ENCODE results near the gene ARHGAP6. TPM values are rescaled to one million over a fixed set of nuclear protein-coding genes. Genes with fewer than 3 reads are reported as not detected.

Gene ARHGAP6
- total RNA-seq, 4 donors from 2014 or later = 2.7 to 9.1 (median 4.3) TPM

- TF ChIP-seq CTCF (IDR thresholded peaks at IDR 0.05) = no peak
- TF ChIP-seq POLR2A (IDR thresholded peaks at IDR 0.05) = no peak
- DNase-seq (ENCODE audit: low spot score in 2 of 2) = no peak
- intact Hi-C loops (cut with DNase I; ENCODE audit: low total_unique reads) = no loop called here
- H3K4me3 ChIP-seq (ENCODE audit: low read depth, poor library complexity, severe bottlenecking) = no peak overlapping the region
- WGBS, 2 donors = 50 to 56% methylated on average over 4 to 6 of the region's 6 CpGs
Observed at GRCh38 chrX:11663875-11664210, 1.9 kb downstream of the ARHGAP6 start.

- TF ChIP-seq POLR2A (IDR thresholded peaks at IDR 0.05) = no peak
- no peak for TF ChIP-seq CTCF (IDR thresholded peaks at IDR 0.05)
- no peak overlapping the region for H3K4me3 ChIP-seq (ENCODE audit: low read depth, poor library complexity, severe bottlenecking)
- DNase-seq (ENCODE audit: low spot score in 2 of 2) = no peak
- 60 to 70% methylated on average over 7 of the region's 7 CpGs for WGBS, 2 donors
- intact Hi-C loops (cut with DNase I; ENCODE audit: low total_unique reads) = no loop called here
Observed at GRCh38 chrX:11655282-11656015, 10.3 kb downstream of the ARHGAP6 start.

DNA sequence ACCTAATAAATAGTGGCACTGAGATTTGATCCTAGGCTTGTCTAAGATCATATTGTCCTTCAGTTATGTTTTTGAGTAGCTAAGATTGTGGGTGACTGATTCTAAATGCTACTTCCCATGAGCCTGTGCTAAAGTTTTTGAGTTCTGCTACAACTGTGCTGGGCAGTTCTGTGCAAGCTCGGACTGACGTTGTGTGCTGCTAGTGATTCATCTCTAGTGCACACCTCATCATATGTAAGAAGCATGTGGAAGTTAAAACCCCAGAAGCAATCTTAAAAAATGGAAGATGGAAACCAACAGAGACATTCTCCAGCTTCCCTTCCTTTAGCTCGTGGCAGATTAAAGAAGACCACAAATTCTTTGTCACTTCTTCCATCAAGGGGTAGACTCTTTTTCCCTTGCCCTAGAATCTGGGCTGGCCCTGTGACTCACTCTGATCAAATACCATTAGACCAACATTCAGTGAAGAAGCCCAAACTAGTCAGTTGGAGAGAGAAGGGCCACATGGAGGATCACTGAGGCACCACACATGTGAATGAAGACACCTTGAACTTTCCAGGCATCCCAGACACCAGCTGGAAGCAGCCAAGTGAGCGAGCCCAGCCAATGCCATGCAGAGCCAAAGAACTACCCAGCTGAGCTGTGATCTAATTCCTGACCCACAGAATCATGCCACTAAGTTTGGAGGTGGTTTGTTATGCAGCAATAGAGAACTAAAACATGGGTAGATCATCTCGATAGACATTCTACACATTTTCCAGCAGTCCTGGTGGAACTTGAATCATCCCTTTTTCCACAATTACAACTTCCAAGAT lies 16.8 kb downstream of the ARHGAP6 start:
- WGBS, 2 donors = 57 to 66% methylated on average over 5 of the region's 5 CpGs
- TF ChIP-seq POLR2A (IDR thresholded peaks at IDR 0.05) (no peak), CTCF (IDR thresholded peaks at IDR 0.05) (no peak)
- DNase-seq (ENCODE audit: low spot score in 2 of 2) = no peak
- intact Hi-C loops (cut with DNase I; ENCODE audit: low total_unique reads) = no loop called here
- H3K4me3 ChIP-seq (ENCODE audit: low read depth, poor library complexity, severe bottlenecking) = no peak overlapping the region

GRCh38 chrX:11647138-11647537 lies 18.6 kb downstream of the ARHGAP6 start:
- no peak for DNase-seq (ENCODE audit: low spot score in 2 of 2)
- intact Hi-C loops (cut with DNase I; ENCODE audit: low total_unique reads) = no loop called here
- 59 to 62% methylated on average over 3 of the region's 3 CpGs for WGBS, 2 donors
- no peak for TF ChIP-seq POLR2A (IDR thresholded peaks at IDR 0.05)
- TF ChIP-seq CTCF (IDR thresholded peaks at IDR 0.05) = no peak
- no peak overlapping the region for H3K4me3 ChIP-seq (ENCODE audit: low read depth, poor library complexity, severe bottlenecking)

- intact Hi-C loops (cut with DNase I; ENCODE audit: low total_unique reads) = no loop called here
- DNase-seq (ENCODE audit: low spot score in 2 of 2) = no peak
- WGBS, 2 donors = 48 to 63% methylated on average over 9 of the region's 9 CpGs
- TF ChIP-seq POLR2A (IDR thresholded peaks at IDR 0.05) (no peak), CTCF (IDR thresholded peaks at IDR 0.05) (no peak)
- H3K4me3 ChIP-seq (ENCODE audit: low read depth, poor library complexity, severe bottlenecking) = no peak overlapping the region
Observed at GRCh38 chrX:11641349-11642065, 24.2 kb downstream of the ARHGAP6 start.

Data from lower leg skin (tissue), 4 donors.